Caco-2 (cell line): ENCODE data around the gene COPS3. TPM values are rescaled to one million over a fixed set of nuclear protein-coding genes. Genes with fewer than 3 reads are reported as not detected.

ENCODE experiments used
- BruUV-seq: library from RNA; stranded (reverse); fragments of 400-500 nt; replicated peaks from 2 replicates; lab custom pipeline; 2021; lab: Mats Ljungman, UMichigan
- CTCF ChIA-PET: fragments of 300-600 bp; sonication (Branson Sonifier 250); formaldehyde crosslinking; loops from one replicate; lab custom pipeline; 2022; ENCODE audit warnings: antibody characterized with exemption; lab: Charles Lee
- POLR2A ChIA-PET: fragments of 300-600 bp; sonication (Branson Sonifier 250); formaldehyde crosslinking; loops from one replicate; lab custom pipeline; 2022; ENCODE audit warnings: antibody characterized with exemption; lab: Charles Lee
- DNase-seq, 2 experiments: peaks; one replicate each; pipeline versions ENCODE4 v3.0.0 to v3.0.0-alpha.2; 2020 to 2022
- H3K27me3 ChIP-seq: replicated peaks from 2 replicates; pipeline ENCODE4 v1.6.0; 2011; ENCODE audit warnings: low read length; ENCODE audit not compliant: control insufficient read depth, insufficient read depth
- H3K36me3 ChIP-seq: 2 replicates; pipeline ENCODE4 v1.5.1; 2011; ENCODE audit warnings: low read length; ENCODE audit not compliant: control insufficient read depth, insufficient read depth
- H3K4me1 ChIP-seq: fragments of 250-450 bp; sonication (Bioruptor Pico); 2 replicates; pipeline ENCODE4 v1.5.1; 2020; ENCODE audit warnings: mild to moderate bottlenecking
- H3K4me3 ChIP-seq: 2 replicates; pipeline ENCODE4 v1.5.1; 2011; ENCODE audit warnings: low read depth, mild to moderate bottlenecking, control low read depth, low read length
- H3K9me3 ChIP-seq: fragments of 250-450 bp; sonication (Bioruptor Pico); 2 replicates; pipeline ENCODE4 v1.5.1; 2020; ENCODE audit warnings: mild to moderate bottlenecking, moderate library complexity
- H3K27ac Mint-ChIP-seq: one replicate; pipeline ENCODE4 v1.8.0; 2022; ENCODE audit warnings: mixed read lengths; ENCODE audit not compliant: unreplicated experiment
- H3K27me3 Mint-ChIP-seq: one replicate; pipeline ENCODE4 v1.8.0; 2022; ENCODE audit warnings: mixed read lengths; ENCODE audit not compliant: insufficient read depth, unreplicated experiment
- H3K36me3 Mint-ChIP-seq: one replicate; pipeline ENCODE4 v1.8.0; 2022; ENCODE audit warnings: mild to moderate bottlenecking, mixed read lengths; ENCODE audit not compliant: insufficient read depth, unreplicated experiment
- H3K4me1 Mint-ChIP-seq: one replicate; pipeline ENCODE4 v1.8.0; 2022; ENCODE audit warnings: low read depth, mixed read lengths; ENCODE audit not compliant: unreplicated experiment
- H3K4me3 Mint-ChIP-seq: one replicate; pipeline ENCODE4 v1.8.0; 2022; ENCODE audit warnings: mild to moderate bottlenecking, moderate library complexity, mixed read lengths; ENCODE audit not compliant: unreplicated experiment
- H3K9me3 Mint-ChIP-seq: one replicate; pipeline ENCODE4 v1.8.0; 2022; ENCODE audit warnings: mixed read lengths; ENCODE audit not compliant: unreplicated experiment
- intact Hi-C: fragments of 100-400 bp; cut with micrococcal nuclease; formaldehyde crosslinking; loops from one replicate; pipeline ENCODE4 v1.10.0; 2022; ENCODE audit not compliant: unreplicated experiment
- total RNA-seq: library from RNA; stranded (reverse); gene quantifications from 2 replicates; pipeline ENCODE4 v1.2.3, GENCODE V29; 2022
- TF ChIP-seq, protein P1 (sequence below), 2 experiments: fragments of 200-600 bp in 1 of 2; IDR thresholded peaks; 1 replicate in 1 of 2; 2 replicates in 1 of 2; pipeline versions ENCODE4 v1.5.1 to v1.8.0; 2011 to 2022; ENCODE audit warnings: antibody characterized with exemption in 1 of 2, control low read depth in 1 of 2, inconsistent platforms in 1 of 2, low read depth in 1 of 2, low read length in 1 of 2, mild to moderate bottlenecking in 1 of 2, moderate library complexity in 1 of 2; ENCODE audit not compliant: insufficient read depth in 1 of 2, severe bottlenecking in 1 of 2, unreplicated experiment in 1 of 2

COPS3 gene
- total RNA-seq, 1 experiment from 2014 or later: 120 TPM

DNA sequence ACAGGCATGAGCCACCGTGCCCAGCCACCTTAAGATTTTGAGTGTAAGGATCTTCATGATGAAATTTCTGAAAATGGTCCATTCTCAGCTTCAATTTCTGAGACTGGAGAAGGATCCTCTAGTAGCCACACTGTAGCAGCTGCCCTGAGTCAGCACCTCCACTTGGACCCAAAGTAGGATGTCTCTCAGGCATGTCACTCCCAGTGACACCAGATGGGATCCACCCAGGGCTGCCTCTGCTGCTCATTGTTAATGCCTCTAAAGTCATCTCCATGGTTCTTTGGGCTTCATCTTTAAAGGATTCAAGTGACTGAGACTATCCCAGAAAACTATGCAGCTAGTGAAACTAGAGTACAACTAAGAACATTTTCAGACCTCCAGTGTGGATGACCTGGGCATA is 82.8 kb downstream of the COPS3 start:
- Mint-ChIP-seq H3K4me3 (no peak overlapping the region), H3K27me3 (no peaks in the 10 kb centered on the region), H3K4me1 (no peaks in the 10 kb centered on the region), H3K36me3 (peaks cover 31% of the 10 kb centered on the region), H3K27ac (no peak overlapping the region), H3K9me3 (no peaks in the 10 kb centered on the region)
- CTCF ChIA-PET: no interaction called here
- intact Hi-C loops: no loop called here
- H3K27me3 ChIP-seq: no peaks in the 10 kb centered on the region
- H3K9me3 ChIP-seq: no peaks in the 10 kb centered on the region
- peaks cover 4% of the 10 kb centered on the region for H3K36me3 ChIP-seq
- DNase-seq: no peak
- no peaks in the 10 kb centered on the region for H3K4me1 ChIP-seq
- BruUV-seq: no TSS peak
- H3K4me3 ChIP-seq: no peak overlapping the region
- TF ChIP-seq, protein P1, sequence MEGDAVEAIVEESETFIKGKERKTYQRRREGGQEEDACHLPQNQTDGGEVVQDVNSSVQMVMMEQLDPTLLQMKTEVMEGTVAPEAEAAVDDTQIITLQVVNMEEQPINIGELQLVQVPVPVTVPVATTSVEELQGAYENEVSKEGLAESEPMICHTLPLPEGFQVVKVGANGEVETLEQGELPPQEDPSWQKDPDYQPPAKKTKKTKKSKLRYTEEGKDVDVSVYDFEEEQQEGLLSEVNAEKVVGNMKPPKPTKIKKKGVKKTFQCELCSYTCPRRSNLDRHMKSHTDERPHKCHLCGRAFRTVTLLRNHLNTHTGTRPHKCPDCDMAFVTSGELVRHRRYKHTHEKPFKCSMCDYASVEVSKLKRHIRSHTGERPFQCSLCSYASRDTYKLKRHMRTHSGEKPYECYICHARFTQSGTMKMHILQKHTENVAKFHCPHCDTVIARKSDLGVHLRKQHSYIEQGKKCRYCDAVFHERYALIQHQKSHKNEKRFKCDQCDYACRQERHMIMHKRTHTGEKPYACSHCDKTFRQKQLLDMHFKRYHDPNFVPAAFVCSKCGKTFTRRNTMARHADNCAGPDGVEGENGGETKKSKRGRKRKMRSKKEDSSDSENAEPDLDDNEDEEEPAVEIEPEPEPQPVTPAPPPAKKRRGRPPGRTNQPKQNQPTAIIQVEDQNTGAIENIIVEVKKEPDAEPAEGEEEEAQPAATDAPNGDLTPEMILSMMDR (IDR thresholded peaks at IDR 0.05; ENCODE audit: insufficient read depth in 1 of 2, low read depth in 1 of 2, low read length in 1 of 2, severe bottlenecking in 1 of 2, unreplicated experiment in 1 of 2): no peak
- POLR2A ChIA-PET: no interaction called here

DNA sequence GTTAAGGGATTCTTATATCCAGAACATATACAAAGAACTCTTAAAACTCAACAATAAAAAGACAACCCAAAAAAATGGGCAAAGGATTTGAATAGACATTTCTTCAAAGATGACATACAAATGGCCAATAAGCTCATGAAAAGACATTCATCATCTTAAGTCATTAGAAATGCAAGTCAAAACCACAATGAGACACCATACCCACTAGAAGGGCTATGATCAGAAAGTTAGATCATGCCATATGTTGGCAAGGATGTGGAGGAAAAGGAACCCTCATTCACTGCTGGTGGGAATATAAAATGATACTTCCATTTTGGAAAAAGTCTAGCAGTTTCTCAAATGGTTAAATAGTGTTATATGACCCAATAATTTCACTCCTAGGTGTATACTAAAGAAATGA is 84.3 kb downstream of the COPS3 start:
- no peak for DNase-seq
- no peak overlapping the region for H3K4me3 ChIP-seq
- peaks cover 26% of the 10 kb centered on the region for H3K36me3 Mint-ChIP-seq
- H3K27me3 Mint-ChIP-seq: no peaks in the 10 kb centered on the region
- H3K9me3 ChIP-seq: no peaks in the 10 kb centered on the region
- no peaks in the 10 kb centered on the region for H3K36me3 ChIP-seq
- intact Hi-C loops: no loop called here
- no TSS peak for BruUV-seq
- no peak overlapping the region for H3K27ac Mint-ChIP-seq
- no peaks in the 10 kb centered on the region for H3K27me3 ChIP-seq
- H3K4me1 Mint-ChIP-seq: no peaks in the 10 kb centered on the region
- TF ChIP-seq, protein P1 (IDR thresholded peaks at IDR 0.05; ENCODE audit: insufficient read depth in 1 of 2, low read depth in 1 of 2, low read length in 1 of 2, severe bottlenecking in 1 of 2, unreplicated experiment in 1 of 2): no peak
- ChIA-PET CTCF (interaction anchor here (0.6 kb wide), 1 partner anchor 159 kb away, joined by 3 read pairs; no protein-coding TSS in a partner anchor), POLR2A (no interaction called here)
- no peak overlapping the region for H3K4me3 Mint-ChIP-seq
- H3K9me3 Mint-ChIP-seq: no peaks in the 10 kb centered on the region
- no peaks in the 10 kb centered on the region for H3K4me1 ChIP-seq

Other genes with a start within 250 kb of the COPS3 start
- gene MPRIP, start 238.8 kb downstream of the COPS3 start, total RNA-seq: 284 and 311 TPM in 2 replicates
- 7.1 and 8.0 TPM in 2 replicates for gene PLD6, start 74.9 kb downstream of the COPS3 start, total RNA-seq
- 69.0 and 71.9 TPM in 2 replicates for gene FLCN, start 44.1 kb downstream of the COPS3 start, total RNA-seq
- gene NT5M, start 22.1 kb upstream of the COPS3 start, total RNA-seq: 0.86 and 1.3 TPM in 2 replicates
- gene MED9, start 195.8 kb upstream of the COPS3 start, total RNA-seq: 24.9 and 26.6 TPM in 2 replicates
- gene RASD1, start 215.1 kb upstream of the COPS3 start, total RNA-seq: 11.0 and 14.8 TPM in 2 replicates